ENCODE data around the gene RNASE7. TPM values are rescaled to one million over a fixed set of nuclear protein-coding genes. Genes with fewer than 3 reads are reported as not detected.
A peak's percentile ranks its signal among the peaks of the same experiment; 100 is the strongest.

Gene RNASE7
- total RNA-seq, 2 experiments from 2014 or later = not detected

GRCh38 chr14:21068521-21069387, 26.6 kb downstream of the RNASE7 start:
- CTCF ChIA-PET = interaction anchor here (0.9 to 1.6 kb wide), 12 partner anchors 13 to 412 kb away, joined by 3 to 19 read pairs (median 5); partner anchors contain the start of gene TPPP2
- no peak overlapping the region for H3K27ac Mint-ChIP-seq

GRCh38 chr14:21069388-21070082, 27.4 kb downstream of the RNASE7 start:
- ChIA-PET POLR2A (no interaction called here), CTCF (interaction anchor here (1.3 to 3.1 kb wide), 5 partner anchors 14 to 34 kb away, joined by 4 to 25 read pairs (median 19); no protein-coding TSS in a partner anchor)
- H3K36me3 Mint-ChIP-seq (ENCODE audit: low read depth) = no peaks in the 10 kb centered on the region
- peaks cover 79% of the 10 kb centered on the region for H3K27me3 Mint-ChIP-seq
- peaks cover 34% of the 10 kb centered on the region for H3K4me1 Mint-ChIP-seq
- no peak overlapping the region for H3K27ac Mint-ChIP-seq
- H3K4me3 Mint-ChIP-seq = peak overlapping the region; percentile 49
- no peak for DNase-seq
- H3K9me3 Mint-ChIP-seq = no peaks in the 10 kb centered on the region

More at GRCh38 chr14:21068521-21069387, 26.6 kb downstream of the RNASE7 start:
- H3K4me1 Mint-ChIP-seq = peaks cover 34% of the 10 kb centered on the region
- no peaks in the 10 kb centered on the region for H3K36me3 Mint-ChIP-seq (ENCODE audit: low read depth)
- POLR2A ChIA-PET = no interaction called here
- H3K27me3 Mint-ChIP-seq = peaks cover 79% of the 10 kb centered on the region
- no peaks in the 10 kb centered on the region for H3K9me3 Mint-ChIP-seq
- peak; percentile 42 for DNase-seq
- H3K4me3 Mint-ChIP-seq = no peak overlapping the region

- Mint-ChIP-seq H3K27me3 (peaks cover 74% of the 10 kb centered on the region), H3K36me3 (ENCODE audit: low read depth) (no peaks in the 10 kb centered on the region), H3K27ac (no peak within 1 kb of the TSS), H3K9me3 (no peaks in the 10 kb centered on the region), H3K4me3 (peak within 1 kb of the TSS; percentile 61), H3K4me1 (peaks cover 34% of the 10 kb centered on the region)
- DNase-seq = no peak
- ChIA-PET CTCF (interaction anchor here (1.9 to 3.1 kb wide), 6 partner anchors 12 to 55 kb away, joined by 4 to 25 read pairs (median 8); partner anchors contain the start of gene RNASE8), POLR2A (interaction anchor here (0.8 kb wide), 1 partner anchor 177 kb away, joined by 3 read pairs; no protein-coding TSS in a partner anchor)
Measured at GRCh38 chr14:21070083-21070609, 28.0 kb downstream of the RNASE7 start, which contains the start of gene ARHGEF40. Gene ARHGEF40 (plus strand): TSS chr14:21070304. CDS start chr14:21070397, 93 bp downstream.

- Mint-ChIP-seq H3K4me1 (peaks cover 34% of the 10 kb centered on the region), H3K36me3 (ENCODE audit: low read depth) (no peaks in the 10 kb centered on the region), H3K9me3 (no peaks in the 10 kb centered on the region), H3K27ac (no peak overlapping the region), H3K27me3 (peaks cover 69% of the 10 kb centered on the region), H3K4me3 (peak overlapping the region; percentile 61)
- ChIA-PET POLR2A (interaction anchor here (0.8 kb wide), 1 partner anchor 176 kb away, joined by 3 read pairs; no protein-coding TSS in a partner anchor), CTCF (interaction anchor here (0.9 to 3.1 kb wide), 7 partner anchors 12 to 56 kb away, joined by 3 to 25 read pairs (median 7); partner anchors contain the start of gene RNASE8)
- no peak for DNase-seq
Measured at GRCh38 chr14:21070610-21071224, 28.6 kb downstream of the RNASE7 start.

GRCh38 chr14:21071225-21072030, 29.3 kb downstream of the RNASE7 start:
- Mint-ChIP-seq H3K27me3 (peaks cover 63% of the 10 kb centered on the region), H3K4me3 (peak overlapping the region; percentile 61), H3K36me3 (ENCODE audit: low read depth) (no peaks in the 10 kb centered on the region), H3K4me1 (peaks cover 34% of the 10 kb centered on the region), H3K27ac (no peak overlapping the region), H3K9me3 (no peaks in the 10 kb centered on the region)
- CTCF ChIA-PET = interaction anchor here (0.6 to 3.1 kb wide), 8 partner anchors 10 to 57 kb away, joined by 3 to 25 read pairs (median 6); partner anchors contain the start of gene RNASE8
- POLR2A ChIA-PET = interaction anchor here (0.5 to 0.8 kb wide), 2 partner anchors 151 to 176 kb away, joined by 3 to 5 read pairs; no protein-coding TSS in a partner anchor
- DNase-seq = peak; percentile 50

GRCh38 chr14:21072031-21072473, 29.9 kb downstream of the RNASE7 start:
- Mint-ChIP-seq H3K4me1 (peaks cover 34% of the 10 kb centered on the region), H3K4me3 (no peak overlapping the region), H3K27me3 (peaks cover 58% of the 10 kb centered on the region), H3K9me3 (no peaks in the 10 kb centered on the region), H3K36me3 (ENCODE audit: low read depth) (no peaks in the 10 kb centered on the region), H3K27ac (no peak overlapping the region)
- DNase-seq = no peak
- ChIA-PET POLR2A (interaction anchor here (0.5 kb wide), 1 partner anchor 150 kb away, joined by 5 read pairs; no protein-coding TSS in a partner anchor), CTCF (interaction anchor here (1.9 to 3.1 kb wide), 6 partner anchors 14 to 57 kb away, joined by 4 to 25 read pairs (median 8); partner anchors contain the start of gene RNASE8)

- peaks cover 50% of the 10 kb centered on the region for H3K27me3 Mint-ChIP-seq
- H3K36me3 Mint-ChIP-seq (ENCODE audit: low read depth) = no peaks in the 10 kb centered on the region
- H3K4me3 Mint-ChIP-seq = no peak overlapping the region
- POLR2A ChIA-PET = no interaction called here
- H3K4me1 Mint-ChIP-seq = peaks cover 34% of the 10 kb centered on the region
- no peaks in the 10 kb centered on the region for H3K9me3 Mint-ChIP-seq
- no peak for DNase-seq
- no peak overlapping the region for H3K27ac Mint-ChIP-seq
- CTCF ChIA-PET = interaction anchor here (0.9 to 3.1 kb wide), 5 partner anchors 10 to 55 kb away, joined by 3 to 25 read pairs (median 5); no protein-coding TSS in a partner anchor
Measured at GRCh38 chr14:21072781-21073339, 30.7 kb downstream of the RNASE7 start.

- no peak overlapping the region for H3K27ac Mint-ChIP-seq
- POLR2A ChIA-PET = no interaction called here
- H3K36me3 Mint-ChIP-seq (ENCODE audit: low read depth) = no peaks in the 10 kb centered on the region
- CTCF ChIA-PET = interaction anchor here (1.2 to 2.4 kb wide), 2 partner anchors 11 to 18 kb away, joined by 5 to 10 read pairs; no protein-coding TSS in a partner anchor
- peaks cover 28% of the 10 kb centered on the region for H3K4me1 Mint-ChIP-seq
- no peak overlapping the region for H3K4me3 Mint-ChIP-seq
- no peaks in the 10 kb centered on the region for H3K9me3 Mint-ChIP-seq
- peaks cover 42% of the 10 kb centered on the region for H3K27me3 Mint-ChIP-seq
- DNase-seq = no peak
Measured at GRCh38 chr14:21073921-21074320, 31.8 kb downstream of the RNASE7 start.

GRCh38 chr14:21074398-21075272, 32.5 kb downstream of the RNASE7 start:
- ChIA-PET CTCF (interaction anchor here (0.7 to 2.4 kb wide), 2 partner anchors 18 to 183 kb away, joined by 3 to 10 read pairs; no protein-coding TSS in a partner anchor), POLR2A (no interaction called here)
- peaks cover 37% of the 10 kb centered on the region for H3K27me3 Mint-ChIP-seq
- no peaks in the 10 kb centered on the region for H3K9me3 Mint-ChIP-seq
- H3K4me3 Mint-ChIP-seq = no peak overlapping the region
- DNase-seq = no peak
- H3K36me3 Mint-ChIP-seq (ENCODE audit: low read depth) = no peaks in the 10 kb centered on the region
- peaks cover 22% of the 10 kb centered on the region for H3K4me1 Mint-ChIP-seq
- H3K27ac Mint-ChIP-seq = no peak overlapping the region

- Mint-ChIP-seq H3K9me3 (no peaks in the 10 kb centered on the region), H3K4me3 (no peak overlapping the region), H3K36me3 (ENCODE audit: low read depth) (no peaks in the 10 kb centered on the region), H3K4me1 (peaks cover 13% of the 10 kb centered on the region), H3K27me3 (peaks cover 30% of the 10 kb centered on the region), H3K27ac (no peak overlapping the region)
- ChIA-PET CTCF (interaction anchor here (1.0 kb wide), 1 partner anchor 17 kb away, joined by 4 read pairs; no protein-coding TSS in a partner anchor), POLR2A (no interaction called here)
- DNase-seq = no peak
Measured at GRCh38 chr14:21075719-21076437, 33.7 kb downstream of the RNASE7 start.

Measured in activated CD4-positive, alpha-beta T cell treated with anti-CD3 and anti-CD28 coated beads, Interleukin-2, amount 10 ng/mL, durations not matched to agents 7 days and 5 days (primary cell).